Dermis microvascular lymphatic vessel endothelial cell (primary cell): ENCODE results near the gene MCTP2. TPM values are rescaled to one million over a fixed set of nuclear protein-coding genes. Genes with fewer than 3 reads are reported as not detected.

ENCODE experiments used
- DNase-seq, 2 donors: peaks; one replicate each; pipeline versions ENCODE4 v3.0.0 to v3.0.0-alpha.2; 2010; ENCODE audit warnings: low read depth in 2 of 2
- total RNA-seq: library from RNA; depleted of rRNA; stranded (reverse); fragments of >200 nt; gene quantifications from 2 replicates; pipeline ENCODE4 v1.2.1, GENCODE V29; 2014

The MCTP2 gene
- total RNA-seq, 1 donor from 2014 or later: 6.8 TPM

DNA sequence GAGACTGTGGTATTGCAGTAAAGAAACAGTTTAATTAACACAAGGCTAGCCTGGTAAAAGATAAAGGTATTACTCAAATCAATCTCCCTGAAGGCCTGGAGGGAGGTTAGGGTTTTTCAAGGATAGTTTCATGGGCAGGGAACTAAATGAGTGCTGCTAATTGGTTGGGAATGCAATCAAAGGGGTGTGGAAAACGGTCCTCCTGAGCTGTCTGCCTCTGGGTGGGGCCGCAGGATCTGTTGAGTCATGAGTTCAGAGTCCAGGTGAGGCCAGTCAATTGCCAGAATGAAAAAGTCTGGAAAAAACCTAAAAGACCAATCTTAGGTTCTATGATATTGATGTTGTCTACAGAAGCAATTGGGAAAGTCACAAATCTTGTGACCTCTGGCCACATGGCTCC lies 293.2 kb downstream of the MCTP2 start:
- no peak for DNase-seq

DNA sequence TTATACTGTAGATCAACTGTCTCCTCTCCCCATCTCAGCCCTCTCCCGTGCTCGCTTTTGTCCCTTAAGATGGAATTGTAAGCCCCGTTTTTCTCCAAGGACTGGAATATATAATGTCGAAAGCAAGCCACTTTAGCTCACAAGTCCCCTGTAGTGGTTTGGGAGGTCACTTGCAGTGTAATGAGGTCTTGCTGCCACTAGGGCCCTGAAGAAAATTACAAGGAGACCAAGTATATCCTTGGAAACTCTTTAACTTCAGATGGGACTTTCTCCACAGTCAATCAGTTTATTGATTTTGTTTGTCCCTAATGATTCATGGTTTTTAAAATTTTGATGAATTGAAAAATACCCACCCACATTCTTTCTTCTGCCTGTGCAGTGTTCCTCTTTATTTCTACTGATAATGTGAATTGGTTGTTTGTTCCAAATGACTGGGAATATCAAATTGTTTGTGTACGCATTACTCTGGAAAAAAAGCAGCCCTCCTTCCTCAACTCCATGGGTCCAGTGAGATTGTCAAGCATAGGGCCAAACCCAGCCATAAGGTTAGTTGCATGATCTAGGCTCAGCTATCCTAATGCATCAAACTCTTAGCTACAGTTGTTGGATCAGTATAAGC lies 294.8 kb downstream of the MCTP2 start:
- DNase-seq: no peak

DNA sequence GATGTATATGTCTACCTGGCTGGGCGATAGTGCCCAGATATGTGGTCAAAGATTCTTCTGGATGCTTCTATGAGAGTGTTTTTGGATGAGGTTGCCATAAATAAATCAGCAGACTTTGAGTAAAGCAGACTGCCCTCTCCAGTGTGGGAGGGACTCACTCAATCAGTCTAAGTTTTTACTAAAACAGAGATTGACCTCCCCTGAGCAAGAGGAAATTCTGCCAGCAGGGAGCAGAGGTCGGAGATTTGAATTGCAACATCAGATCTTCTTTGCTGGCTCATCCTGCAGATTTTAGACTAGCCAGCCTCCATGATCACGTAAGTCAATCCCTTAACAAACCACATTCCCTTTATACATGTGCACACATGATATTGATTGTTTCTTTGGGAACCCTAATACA lies 300.9 kb downstream of the MCTP2 start:
- DNase-seq: no peak
